GM12874 (cell line): ENCODE data around the gene YJEFN3.

Source experiments
- TF ChIP-seq, protein P1 (sequence below): IDR thresholded peaks from 2 replicates; pipeline ENCODE4 v1.5.1; 2011; ENCODE audit warnings: low read depth, mild to moderate bottlenecking, control low read depth, low read length, moderate library complexity; ENCODE audit not compliant: insufficient read depth

The YJEFN3 gene

DNA sequence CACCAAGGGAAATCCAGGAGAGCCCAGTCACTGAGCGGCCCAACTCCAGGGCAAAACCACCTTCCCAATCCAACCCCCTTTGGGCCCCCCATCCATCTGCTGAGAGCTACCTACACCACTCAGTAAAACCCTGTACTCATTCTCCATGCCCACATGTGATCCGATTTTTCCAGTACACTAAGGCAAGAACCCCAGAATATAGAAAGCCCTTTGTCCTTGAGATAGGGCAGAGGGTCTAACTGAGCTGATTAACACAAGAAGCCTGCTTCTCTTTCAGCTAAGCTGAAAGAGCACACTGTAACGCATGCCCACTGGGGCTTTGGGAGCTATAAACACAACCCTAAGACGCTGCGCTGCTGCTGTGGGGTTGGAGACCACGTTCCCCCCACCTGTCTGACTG, 53.8 kb downstream of the YJEFN3 start:
- TF ChIP-seq, protein P1, sequence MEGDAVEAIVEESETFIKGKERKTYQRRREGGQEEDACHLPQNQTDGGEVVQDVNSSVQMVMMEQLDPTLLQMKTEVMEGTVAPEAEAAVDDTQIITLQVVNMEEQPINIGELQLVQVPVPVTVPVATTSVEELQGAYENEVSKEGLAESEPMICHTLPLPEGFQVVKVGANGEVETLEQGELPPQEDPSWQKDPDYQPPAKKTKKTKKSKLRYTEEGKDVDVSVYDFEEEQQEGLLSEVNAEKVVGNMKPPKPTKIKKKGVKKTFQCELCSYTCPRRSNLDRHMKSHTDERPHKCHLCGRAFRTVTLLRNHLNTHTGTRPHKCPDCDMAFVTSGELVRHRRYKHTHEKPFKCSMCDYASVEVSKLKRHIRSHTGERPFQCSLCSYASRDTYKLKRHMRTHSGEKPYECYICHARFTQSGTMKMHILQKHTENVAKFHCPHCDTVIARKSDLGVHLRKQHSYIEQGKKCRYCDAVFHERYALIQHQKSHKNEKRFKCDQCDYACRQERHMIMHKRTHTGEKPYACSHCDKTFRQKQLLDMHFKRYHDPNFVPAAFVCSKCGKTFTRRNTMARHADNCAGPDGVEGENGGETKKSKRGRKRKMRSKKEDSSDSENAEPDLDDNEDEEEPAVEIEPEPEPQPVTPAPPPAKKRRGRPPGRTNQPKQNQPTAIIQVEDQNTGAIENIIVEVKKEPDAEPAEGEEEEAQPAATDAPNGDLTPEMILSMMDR = no peak

DNA sequence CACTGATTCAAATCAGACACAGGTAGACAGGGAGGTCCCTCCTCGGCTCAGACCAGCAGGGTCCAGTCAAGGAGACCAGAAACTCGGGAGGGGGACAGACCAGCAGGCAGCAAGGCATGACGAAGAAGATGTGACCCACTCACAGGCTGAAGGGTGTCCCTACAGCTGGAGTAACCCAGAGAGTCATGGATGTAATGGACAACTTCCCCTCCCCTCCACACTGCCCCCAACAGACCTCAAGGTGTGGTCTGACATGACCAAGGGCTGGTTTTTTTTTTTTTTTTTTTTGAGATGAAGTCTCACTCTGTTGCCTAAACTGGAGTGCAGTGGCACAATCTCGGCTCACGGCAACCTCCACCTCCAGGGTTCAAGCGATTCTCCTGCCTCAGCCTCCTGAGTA, 55.6 kb downstream of the YJEFN3 start:
- TF ChIP-seq, protein P1 = no peak
